Measurements from ENCODE around the gene PROKR2. TPM values are rescaled to one million over a fixed set of nuclear protein-coding genes. Genes with fewer than 3 reads are reported as not detected.

The PROKR2 gene
- total RNA-seq, 1 donor from 2014 or later, result not detected

GRCh38 chr20:5282561-5282960 is 34.2 kb downstream of the PROKR2 start:
- DNase-seq (ENCODE audit: low read depth, low spot score), result no peak
- no peak overlapping the region for H3K27ac Mint-ChIP-seq (ENCODE audit: unreplicated experiment)
- H3K4me3 Mint-ChIP-seq, result no peak overlapping the region
- peaks cover 4% of the 10 kb centered on the region for H3K36me3 Mint-ChIP-seq (ENCODE audit: low read depth)
- peaks cover 23% of the 10 kb centered on the region for H3K9me3 Mint-ChIP-seq
- TF ChIP-seq, protein P1, sequence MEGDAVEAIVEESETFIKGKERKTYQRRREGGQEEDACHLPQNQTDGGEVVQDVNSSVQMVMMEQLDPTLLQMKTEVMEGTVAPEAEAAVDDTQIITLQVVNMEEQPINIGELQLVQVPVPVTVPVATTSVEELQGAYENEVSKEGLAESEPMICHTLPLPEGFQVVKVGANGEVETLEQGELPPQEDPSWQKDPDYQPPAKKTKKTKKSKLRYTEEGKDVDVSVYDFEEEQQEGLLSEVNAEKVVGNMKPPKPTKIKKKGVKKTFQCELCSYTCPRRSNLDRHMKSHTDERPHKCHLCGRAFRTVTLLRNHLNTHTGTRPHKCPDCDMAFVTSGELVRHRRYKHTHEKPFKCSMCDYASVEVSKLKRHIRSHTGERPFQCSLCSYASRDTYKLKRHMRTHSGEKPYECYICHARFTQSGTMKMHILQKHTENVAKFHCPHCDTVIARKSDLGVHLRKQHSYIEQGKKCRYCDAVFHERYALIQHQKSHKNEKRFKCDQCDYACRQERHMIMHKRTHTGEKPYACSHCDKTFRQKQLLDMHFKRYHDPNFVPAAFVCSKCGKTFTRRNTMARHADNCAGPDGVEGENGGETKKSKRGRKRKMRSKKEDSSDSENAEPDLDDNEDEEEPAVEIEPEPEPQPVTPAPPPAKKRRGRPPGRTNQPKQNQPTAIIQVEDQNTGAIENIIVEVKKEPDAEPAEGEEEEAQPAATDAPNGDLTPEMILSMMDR (conservative IDR thresholded peaks at IDR 0.05), result no peak
- no peaks in the 10 kb centered on the region for H3K4me1 Mint-ChIP-seq
- H3K27me3 Mint-ChIP-seq (ENCODE audit: low read depth), result peaks cover 33% of the 10 kb centered on the region

GRCh38 chr20:5279661-5280060 is 37.1 kb downstream of the PROKR2 start:
- DNase-seq (ENCODE audit: low read depth, low spot score), result no peak
- peaks cover 12% of the 10 kb centered on the region for H3K9me3 Mint-ChIP-seq
- TF ChIP-seq, protein P1 (conservative IDR thresholded peaks at IDR 0.05), result no peak
- H3K4me1 Mint-ChIP-seq, result no peaks in the 10 kb centered on the region
- peaks cover 30% of the 10 kb centered on the region for H3K27me3 Mint-ChIP-seq (ENCODE audit: low read depth)
- no peak overlapping the region for H3K27ac Mint-ChIP-seq (ENCODE audit: unreplicated experiment)
- H3K36me3 Mint-ChIP-seq (ENCODE audit: low read depth), result no peaks in the 10 kb centered on the region
- no peak overlapping the region for H3K4me3 Mint-ChIP-seq

- no peaks in the 10 kb centered on the region for H3K9me3 Mint-ChIP-seq
- TF ChIP-seq, protein P1 (conservative IDR thresholded peaks at IDR 0.05), result no peak
- no peak overlapping the region for H3K27ac Mint-ChIP-seq (ENCODE audit: unreplicated experiment)
- no peak for DNase-seq (ENCODE audit: low read depth, low spot score)
- no peaks in the 10 kb centered on the region for H3K4me1 Mint-ChIP-seq
- no peaks in the 10 kb centered on the region for H3K36me3 Mint-ChIP-seq (ENCODE audit: low read depth)
- no peak overlapping the region for H3K4me3 Mint-ChIP-seq
- peaks cover 61% of the 10 kb centered on the region for H3K27me3 Mint-ChIP-seq (ENCODE audit: low read depth)
Observed at GRCh38 chr20:5272268-5272667, 44.5 kb downstream of the PROKR2 start.

DNA sequence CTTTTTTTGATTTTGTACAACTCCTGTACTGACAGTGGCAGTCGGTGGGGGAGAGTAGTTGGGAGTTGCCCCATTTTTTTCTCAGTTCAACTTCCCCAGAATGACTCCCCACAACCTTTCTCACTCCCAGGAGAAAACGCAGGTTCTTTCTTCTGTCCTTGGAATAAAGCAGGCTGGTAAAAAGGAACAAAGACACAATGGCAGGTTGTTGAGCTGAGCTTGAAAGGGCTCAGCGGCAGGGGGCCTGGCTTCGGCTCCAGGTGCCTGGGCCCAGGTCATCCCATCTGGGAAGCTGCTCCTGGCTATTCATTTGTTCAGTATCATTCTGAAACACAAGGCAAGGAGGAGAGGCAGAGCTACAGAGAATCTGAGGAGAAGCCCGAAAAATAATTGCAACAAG is 46.2 kb downstream of the PROKR2 start:
- H3K4me3 Mint-ChIP-seq, result no peak overlapping the region
- TF ChIP-seq, protein P1 (conservative IDR thresholded peaks at IDR 0.05), result no peak
- peaks cover 68% of the 10 kb centered on the region for H3K27me3 Mint-ChIP-seq (ENCODE audit: low read depth)
- no peaks in the 10 kb centered on the region for H3K9me3 Mint-ChIP-seq
- H3K27ac Mint-ChIP-seq (ENCODE audit: unreplicated experiment), result no peak overlapping the region
- no peak for DNase-seq (ENCODE audit: low read depth, low spot score)
- H3K4me1 Mint-ChIP-seq, result no peaks in the 10 kb centered on the region
- no peaks in the 10 kb centered on the region for H3K36me3 Mint-ChIP-seq (ENCODE audit: low read depth)

GRCh38 chr20:5268449-5268848 is 48.3 kb downstream of the PROKR2 start:
- H3K4me1 Mint-ChIP-seq, result no peaks in the 10 kb centered on the region
- H3K4me3 Mint-ChIP-seq, result no peak overlapping the region

More at GRCh38 chr20:5268449-5268848, 48.3 kb downstream of the PROKR2 start:
- no peak for DNase-seq (ENCODE audit: low read depth, low spot score)
- TF ChIP-seq, protein P1 (conservative IDR thresholded peaks at IDR 0.05), result no peak
- Mint-ChIP-seq H3K27me3 (ENCODE audit: low read depth) (peaks cover 68% of the 10 kb centered on the region), H3K9me3 (no peaks in the 10 kb centered on the region), H3K27ac (ENCODE audit: unreplicated experiment) (no peak overlapping the region), H3K36me3 (ENCODE audit: low read depth) (no peaks in the 10 kb centered on the region)

Data from neural crest cell (in vitro differentiated cells).